Right hindlimb (tissue), 1 donor: ENCODE measurements around the gene VDAC1.

Experiments used
- DNase-seq: peaks from one replicate; pipeline ENCODE4 v3.0.0-alpha.2; 2018

Gene VDAC1

DNA sequence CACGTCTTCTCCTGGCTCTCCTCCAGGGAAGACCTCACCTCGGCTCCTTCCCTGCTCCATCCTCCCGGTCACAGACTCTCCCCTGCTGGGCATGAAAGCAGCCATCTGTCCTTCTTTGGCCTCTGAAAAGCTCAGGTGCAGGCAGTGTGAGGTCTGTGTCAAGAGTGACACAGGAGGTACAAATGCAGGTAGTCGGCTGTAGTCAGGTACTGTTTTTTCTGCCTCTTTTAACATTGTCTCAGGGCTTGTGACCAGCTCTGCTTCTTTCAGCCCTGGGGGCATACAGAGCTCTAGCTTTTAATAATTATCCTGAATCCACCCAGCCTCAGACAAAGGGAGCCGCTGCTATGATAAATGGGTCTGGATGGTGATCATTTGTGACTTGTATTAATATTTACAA is 82.8 kb downstream of the VDAC1 start:
- DNase-seq: no peak
